Activated T-cell treated with anti-CD3 and anti-CD28 coated beads for 1 hour (primary cell): ENCODE results near the gene MSL3.

ENCODE experiments used
- DNase-seq: peaks from one replicate; pipeline ENCODE4 v3.0.0-alpha.2; 2020; ENCODE audit warnings: low read depth

Gene MSL3, protein sequence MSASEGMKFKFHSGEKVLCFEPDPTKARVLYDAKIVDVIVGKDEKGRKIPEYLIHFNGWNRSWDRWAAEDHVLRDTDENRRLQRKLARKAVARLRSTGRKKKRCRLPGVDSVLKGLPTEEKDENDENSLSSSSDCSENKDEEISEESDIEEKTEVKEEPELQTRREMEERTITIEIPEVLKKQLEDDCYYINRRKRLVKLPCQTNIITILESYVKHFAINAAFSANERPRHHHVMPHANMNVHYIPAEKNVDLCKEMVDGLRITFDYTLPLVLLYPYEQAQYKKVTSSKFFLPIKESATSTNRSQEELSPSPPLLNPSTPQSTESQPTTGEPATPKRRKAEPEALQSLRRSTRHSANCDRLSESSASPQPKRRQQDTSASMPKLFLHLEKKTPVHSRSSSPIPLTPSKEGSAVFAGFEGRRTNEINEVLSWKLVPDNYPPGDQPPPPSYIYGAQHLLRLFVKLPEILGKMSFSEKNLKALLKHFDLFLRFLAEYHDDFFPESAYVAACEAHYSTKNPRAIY

DNA sequence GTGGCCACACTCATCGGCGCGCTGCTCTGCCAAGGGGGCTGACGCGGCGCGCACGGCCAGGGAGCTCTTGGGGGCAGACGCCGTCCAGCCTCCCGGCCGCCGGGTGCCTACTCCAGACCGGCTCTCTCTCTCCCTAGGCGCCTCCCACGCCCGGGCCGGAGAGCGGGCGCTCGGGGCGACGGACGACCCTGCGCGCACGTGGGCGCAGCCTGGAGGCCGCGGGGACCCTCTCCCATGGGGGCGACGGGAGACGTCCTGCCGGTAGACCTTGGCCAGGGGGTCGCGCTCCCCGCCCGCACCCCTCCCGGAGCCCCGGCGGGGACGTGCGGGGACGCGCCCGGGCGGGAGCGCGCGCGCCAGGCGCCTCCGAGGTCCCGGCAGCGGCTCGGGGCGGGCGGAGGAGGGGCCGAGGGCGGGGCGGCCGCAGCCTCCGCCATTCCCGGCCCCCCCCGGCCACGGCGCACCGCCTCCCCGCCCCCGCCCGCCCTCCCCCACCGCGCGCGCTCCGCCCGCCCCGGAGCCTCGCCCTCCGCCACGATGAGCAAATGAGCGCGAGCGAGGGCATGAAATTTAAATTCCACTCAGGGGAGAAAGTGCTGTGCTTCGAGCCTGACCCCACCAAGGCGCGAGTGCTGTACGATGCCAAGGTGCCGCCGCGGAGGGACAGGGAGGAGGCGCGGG is at the start of gene MSL3:
Gene MSL3, plus strand, starts transcription at position 519 of the 681 bp plus-strand sequence. Its CDS starts 27 bp downstream, at position 546.
- peak; percentile 40 for DNase-seq

DNA sequence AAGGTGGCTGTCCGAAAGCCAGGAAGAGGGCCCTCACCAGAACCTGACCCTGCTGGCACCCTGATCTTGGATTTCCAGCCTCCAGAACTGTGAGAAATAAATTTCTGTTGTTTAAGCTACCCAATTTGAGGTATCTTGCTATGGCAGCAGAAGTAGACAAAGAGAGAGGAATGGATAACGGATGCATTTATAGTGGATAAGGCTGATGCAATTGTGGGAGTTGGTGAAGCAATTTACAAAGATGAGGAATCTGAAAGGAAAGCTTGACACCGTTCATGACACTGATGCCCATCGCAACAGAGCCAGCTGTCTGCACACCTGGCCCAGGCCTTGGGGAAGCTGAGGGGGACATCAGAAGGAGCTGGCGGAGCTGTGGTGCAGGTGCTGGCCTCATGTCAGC is 35.7 kb upstream of the MSL3 start:
- no peak for DNase-seq

DNA sequence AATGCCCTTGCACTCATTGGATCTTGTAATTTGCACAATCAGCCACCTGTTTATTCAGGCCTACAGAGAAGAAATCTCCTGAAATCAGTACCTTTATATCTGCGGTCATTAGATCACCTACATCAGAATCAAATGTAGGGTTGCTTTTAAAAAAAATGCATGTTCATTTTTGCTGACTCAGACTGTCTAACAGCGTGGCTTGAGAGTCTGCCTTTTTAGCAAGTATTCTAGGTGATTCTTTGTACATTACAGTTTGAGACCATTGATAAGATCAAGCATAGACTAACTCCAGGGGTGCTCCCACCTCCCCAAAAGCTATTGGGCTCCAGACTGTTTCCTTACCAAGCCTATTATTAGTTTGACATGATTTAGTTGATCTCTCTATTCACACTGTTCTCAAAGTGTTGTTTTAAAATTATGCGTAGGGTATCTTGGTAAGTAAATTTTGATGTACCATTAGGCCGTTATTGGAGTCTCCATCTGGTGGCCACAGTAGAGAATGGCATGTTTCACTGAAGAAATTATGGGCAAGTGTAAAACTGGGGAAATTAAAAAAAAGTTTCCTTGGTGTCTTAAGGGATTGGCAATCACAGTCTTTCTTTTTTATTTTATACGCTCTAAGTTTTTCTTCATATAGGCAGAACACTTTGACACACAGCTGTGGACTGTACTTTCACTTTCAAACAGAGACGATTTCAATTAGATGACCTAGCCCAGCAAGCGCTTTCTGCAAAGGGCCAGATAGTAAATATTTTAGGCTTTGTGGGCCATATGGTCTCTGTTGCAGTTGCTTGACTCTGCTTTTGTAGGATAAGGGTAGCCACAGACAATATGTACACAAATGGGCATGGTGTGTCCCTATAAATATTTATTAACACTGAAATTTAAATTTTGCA is 33.7 kb upstream of the MSL3 start:
- no peak for DNase-seq

DNA sequence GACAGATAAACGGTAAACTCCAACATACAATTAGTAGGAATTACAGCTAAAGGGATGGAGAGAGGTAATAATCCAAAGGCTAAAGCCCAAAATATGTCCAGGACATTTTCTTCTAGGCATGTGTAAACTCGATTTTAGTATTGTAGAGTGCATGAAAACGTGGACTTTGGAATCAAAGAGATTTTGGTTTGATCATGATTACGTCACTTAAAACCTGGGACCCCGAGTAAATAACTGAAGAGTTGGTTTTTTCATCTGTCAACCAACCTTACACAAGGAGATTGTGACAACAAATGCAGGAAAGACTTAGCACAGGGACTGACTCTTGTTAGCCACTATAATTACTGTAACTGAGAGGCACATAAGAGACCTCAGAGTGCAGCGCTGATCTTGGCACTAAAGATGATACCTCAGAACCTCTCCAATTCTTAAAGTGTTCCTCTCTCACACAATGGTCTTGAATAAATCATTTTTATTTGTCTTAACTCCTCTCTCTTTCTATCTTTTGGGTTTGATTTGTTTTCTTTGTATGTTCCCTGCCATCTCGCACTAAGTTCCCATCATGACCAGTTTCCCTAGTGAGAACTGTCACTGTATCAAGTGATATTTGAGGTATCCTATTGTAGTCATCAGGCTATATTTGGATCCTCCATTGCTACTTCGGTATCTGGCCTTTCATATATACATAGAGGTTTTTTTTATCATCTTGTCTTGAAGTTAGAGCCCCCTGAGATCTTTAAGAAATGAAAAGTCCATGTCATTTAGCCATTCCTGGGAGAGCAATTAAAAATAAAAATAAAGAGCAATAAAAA is 32.2 kb upstream of the MSL3 start:
- no peak for DNase-seq

DNA sequence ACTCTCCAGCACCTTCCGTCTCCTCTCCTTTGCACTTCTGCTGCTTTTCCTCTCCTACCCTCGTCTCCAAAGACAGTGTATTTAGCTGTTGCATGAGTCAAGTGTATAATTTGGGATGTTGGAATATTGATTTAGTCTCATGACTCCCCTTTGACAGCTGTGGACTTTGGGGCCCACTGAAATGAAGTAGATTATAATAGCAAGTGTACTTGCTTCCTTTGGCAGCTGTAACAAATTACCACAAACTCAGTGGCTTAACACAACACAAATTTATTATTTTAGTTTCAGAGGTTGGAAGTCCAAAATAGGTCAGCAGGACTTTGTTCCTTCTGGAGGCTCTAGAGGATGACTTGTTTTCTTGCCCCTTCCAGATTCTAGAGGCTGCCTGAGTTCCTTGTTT is 29.5 kb upstream of the MSL3 start:
- no peak for DNase-seq

DNA sequence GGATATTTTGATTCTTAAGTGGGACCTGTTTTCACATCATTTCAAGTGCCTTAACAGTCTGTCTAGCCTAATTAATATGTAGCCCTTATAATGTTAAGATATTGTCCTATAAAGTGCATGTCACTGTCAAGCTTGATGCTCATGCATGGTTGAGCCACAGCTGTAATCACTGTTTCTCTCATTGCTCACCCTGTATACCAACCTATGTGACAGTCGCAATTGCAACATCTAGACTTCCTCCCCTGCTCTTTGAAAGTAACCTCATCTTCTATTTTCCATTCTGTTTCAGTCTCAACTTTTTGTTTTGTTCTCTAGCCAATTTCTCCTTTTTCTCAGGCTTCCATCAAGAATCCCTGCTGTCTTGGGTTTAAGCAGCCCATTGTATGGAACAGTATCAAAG is 24.4 kb upstream of the MSL3 start:
- DNase-seq = no peak

DNA sequence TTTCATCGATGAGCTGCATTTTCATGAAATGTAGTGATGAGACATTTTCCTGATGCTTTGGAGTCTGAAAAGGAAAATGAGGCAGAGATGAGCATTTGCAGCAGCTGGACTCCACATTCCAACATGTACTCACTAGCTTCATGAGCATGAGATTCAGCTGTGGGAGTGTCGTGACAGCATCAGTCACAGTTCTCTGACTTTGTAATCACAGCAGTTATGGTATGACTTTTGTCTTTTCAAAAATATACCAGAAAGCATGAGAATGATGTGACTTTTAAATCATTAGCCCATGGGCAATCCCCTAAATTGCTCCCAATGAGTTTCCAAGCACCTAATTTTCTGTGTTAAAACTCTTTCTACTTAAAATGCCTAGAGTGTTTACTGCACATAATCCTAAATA is 18.3 kb upstream of the MSL3 start:
- DNase-seq = no peak

DNA sequence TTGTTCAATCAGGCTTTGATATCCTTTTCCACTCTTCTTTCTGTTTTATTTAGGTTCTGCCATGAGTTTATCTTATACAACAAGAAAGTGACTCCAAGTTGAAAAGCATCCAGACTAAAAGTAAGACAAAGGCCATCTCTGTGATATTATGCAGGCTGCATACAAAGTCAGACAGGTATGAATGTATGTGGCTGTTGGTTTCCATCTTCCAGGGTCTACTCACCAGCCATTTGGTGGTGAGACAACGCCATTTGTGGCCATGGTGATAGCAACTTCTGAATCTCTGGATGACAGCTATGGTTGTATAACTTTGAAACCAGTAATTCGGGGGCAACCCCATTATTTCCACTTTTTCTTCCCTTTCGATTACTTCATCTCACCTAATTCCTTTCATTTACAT is 17.2 kb upstream of the MSL3 start:
- DNase-seq = no peak

DNA sequence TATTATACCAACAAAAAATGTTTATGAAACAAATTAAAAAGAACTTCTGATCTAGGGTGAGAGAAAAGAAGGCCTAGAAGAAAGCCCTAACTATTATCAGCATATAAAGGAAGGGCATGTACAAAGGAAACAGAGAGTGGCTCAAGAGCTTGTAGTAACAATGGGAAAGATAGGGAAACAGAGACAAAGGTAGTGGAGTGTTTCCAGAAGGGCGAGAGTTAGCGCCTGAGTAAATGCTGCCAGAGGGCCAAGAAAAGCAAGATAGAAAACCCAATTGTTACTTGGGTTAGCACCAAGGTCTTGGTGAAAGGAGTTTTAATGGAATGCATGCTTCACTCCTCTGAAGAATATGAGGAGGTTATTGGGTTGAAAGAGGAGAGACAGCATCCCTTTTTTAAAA is 16.5 kb upstream of the MSL3 start:
- no peak for DNase-seq

DNA sequence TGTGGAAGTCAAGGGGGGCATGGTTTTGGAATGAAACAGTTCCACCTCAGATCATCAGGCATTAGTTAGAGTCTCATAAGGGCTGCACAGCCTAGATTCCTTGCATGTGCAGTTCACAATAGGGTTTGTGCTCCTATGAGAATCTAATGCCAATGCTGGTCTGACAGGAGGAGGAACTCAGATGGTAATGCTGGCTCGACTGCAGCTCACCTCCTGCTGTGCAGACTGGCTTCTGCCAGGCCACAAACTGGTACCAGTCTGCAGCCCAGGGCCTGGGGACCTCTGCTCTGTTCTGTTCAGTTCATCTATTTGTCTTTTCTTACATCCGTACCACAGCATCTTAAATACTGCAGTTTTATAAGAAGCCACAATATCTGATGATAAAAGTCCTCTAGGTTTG is 12.2 kb upstream of the MSL3 start:
- DNase-seq = no peak

DNA sequence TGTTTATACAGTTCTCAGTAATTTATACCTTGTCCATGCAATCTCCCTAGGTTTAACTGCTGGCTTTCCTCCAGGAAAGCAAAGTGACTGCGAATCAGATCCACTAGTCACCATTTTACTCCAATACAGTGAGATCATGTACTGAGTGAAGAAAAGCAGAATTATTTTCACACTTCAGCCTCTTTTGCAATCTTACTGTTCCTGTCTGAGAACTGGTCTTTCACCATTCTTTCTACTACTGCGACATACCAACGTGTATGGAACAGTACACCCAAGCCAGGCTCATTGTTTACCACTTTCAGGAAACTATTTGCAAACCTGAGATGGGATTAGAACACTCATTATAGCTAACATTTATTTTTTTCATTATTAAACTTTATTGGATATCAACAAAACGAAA is 8.0 kb upstream of the MSL3 start:
- no peak for DNase-seq

DNA sequence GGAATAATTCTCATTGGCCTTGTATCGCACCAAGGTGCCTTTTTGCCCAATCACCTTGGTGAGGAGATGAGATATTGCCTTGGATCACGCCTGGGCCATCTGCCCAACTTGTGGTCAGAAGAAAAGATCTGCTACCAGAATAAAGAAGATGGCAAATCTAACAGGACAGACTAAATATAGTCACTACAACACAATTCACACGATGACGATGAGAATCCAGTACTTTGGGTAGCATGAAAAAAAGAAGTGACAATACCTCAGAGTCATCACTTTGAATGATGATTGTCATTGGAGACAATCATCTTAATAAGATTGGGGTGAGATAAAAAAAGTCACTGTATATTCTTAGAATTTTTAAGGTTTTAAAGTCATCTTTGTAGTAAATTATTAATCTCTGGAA is 7.3 kb upstream of the MSL3 start:
- no peak for DNase-seq

DNA sequence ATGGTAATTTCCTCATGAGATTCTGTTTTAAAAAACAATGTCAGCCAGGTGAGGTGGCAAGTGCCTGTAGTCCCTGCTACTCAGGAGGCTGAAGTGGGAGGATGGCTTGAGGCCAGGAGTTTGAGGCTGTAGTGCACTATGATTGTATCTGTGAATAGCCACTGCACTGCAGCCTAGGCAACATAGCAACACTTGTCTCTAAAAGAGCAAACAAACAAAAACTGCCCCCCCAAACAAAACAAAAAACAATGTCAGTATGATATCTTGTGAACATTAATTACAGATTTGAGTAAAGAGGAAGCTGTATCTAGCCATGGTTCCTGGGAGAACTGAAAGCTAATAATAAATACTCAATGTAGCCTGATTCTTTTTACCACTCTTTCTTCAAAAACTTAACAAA is 6.8 kb upstream of the MSL3 start:
- no peak for DNase-seq

DNA sequence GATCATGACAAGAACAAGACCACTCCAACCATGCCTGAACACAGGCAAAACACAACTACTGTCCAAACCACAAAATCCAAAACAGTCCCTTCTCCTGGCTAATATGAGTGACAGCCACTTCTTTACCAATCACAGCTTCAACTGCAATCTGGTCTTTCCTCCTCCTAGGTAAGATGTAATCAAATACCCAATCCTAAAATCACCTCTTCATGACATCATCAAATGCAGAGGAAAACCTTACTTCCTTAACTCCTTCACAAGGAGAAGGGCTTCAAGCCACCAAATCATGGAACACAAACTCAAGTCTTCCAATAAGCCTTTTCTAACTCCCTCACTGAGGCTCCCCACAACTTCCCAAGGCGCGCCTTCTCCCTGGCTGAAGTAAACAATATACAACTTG is 4.4 kb upstream of the MSL3 start:
- no peak for DNase-seq

DNA sequence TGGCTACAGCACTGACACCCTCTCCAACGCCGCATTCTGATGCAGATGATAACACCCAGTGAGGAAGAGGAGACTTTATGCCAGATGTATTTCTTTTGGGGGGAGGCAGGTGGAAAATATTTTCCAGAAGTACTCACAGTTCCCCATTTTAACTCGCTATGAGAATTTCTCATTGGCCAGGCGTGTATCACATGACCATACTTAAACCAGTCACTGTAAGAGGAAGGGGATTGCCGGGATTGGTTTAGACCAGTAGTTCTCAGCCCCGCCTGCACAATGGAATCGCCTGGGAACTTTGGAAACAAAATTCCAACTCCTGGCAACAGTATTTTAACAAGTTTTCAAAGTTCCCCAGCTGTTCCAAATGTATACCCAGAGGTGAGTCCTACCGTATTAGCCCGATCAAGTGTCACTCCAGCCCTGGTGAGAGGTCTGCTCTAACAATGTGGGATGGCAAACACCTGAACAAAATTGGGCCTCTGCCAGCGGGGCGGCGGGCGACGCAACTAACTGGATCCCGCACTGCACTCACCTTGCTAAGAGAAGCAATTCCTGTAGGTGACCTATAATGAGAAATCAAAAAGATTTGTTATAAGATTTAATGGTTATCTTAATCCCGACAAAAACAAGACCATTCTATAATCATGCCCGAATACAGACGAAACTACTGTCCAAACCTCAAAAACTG is 2.9 kb upstream of the MSL3 start:
- DNase-seq = no peak

DNA sequence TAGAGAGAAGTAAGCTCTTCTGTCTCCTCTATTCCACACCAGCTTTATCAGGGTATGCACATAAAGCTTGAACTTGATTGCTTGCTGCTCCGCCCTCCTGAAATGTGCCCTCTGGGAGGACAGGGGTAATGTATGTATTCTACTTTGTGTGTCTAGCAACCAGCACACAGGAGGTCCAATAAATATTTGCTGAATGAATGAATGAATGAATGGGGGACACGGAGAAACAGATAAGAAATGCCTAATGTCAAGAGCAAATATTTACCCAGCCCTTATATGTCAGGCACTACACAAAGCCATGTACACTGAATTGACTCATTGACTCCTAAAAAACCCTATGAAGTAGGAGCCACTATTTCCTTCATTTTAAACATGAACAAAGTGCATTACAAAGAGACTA is 2.3 kb upstream of the MSL3 start:
- no peak for DNase-seq

DNA sequence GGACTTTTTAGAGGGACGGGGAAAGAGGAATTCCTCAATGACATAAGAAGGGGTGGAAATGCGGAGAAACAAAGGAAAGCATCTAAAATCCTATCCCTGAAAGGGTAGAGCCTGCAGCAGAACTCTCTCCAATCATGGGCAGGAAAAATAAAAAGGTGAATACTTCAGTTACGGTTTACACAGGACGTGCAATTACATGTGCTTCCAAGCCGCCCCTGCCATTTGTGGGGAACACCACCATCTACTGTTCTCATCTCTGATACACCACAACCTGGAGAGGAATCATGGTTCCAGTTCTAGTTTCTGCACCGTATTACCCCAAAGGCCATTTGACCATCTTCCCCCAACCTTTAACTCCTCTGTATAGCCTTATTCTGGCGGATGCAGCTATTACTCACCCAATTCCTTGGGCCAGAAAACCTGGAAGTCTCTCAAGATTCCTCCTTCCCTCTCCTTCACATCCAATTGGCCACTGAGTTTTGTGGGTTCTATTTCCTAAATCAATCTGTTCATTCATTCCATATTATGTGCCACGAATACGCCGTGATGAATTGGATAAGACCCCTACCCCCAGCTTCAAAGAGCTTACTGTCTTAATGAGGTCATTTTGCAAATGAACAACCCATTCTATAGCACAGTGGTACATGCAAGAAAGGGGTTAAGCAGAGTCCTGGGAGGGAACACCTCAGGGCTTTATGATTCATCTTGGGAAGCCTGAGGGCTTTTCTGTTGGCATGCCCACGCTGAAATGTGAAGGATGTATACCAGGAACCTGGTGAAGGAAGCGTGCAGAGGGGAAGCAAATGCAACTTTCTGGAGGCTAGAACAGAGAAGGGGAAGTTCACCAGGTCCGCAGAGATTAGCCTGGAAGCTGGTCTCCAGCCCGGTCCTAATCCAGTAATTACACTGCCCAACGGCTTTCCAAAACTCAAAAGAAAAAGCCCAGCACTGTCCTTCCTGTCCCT is 1.4 kb upstream of the MSL3 start:
- no peak for DNase-seq

DNA sequence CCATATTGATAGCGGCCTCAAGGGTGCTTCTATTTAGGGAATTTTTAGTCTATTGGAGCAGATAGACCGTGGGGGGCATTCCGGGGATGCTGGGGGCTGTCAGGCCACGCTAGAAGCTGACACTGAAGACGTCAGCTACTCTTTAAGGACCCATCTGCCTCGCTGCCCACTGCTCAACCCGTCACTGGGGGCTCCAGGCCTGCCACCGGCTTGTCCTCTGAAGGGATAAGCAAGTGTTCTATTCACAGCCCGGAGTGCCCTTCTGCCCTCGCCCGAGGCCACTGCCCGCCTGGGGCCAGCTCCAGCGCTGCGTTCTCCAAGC is 679 bp upstream of the MSL3 start:
- no peak for DNase-seq

DNA sequence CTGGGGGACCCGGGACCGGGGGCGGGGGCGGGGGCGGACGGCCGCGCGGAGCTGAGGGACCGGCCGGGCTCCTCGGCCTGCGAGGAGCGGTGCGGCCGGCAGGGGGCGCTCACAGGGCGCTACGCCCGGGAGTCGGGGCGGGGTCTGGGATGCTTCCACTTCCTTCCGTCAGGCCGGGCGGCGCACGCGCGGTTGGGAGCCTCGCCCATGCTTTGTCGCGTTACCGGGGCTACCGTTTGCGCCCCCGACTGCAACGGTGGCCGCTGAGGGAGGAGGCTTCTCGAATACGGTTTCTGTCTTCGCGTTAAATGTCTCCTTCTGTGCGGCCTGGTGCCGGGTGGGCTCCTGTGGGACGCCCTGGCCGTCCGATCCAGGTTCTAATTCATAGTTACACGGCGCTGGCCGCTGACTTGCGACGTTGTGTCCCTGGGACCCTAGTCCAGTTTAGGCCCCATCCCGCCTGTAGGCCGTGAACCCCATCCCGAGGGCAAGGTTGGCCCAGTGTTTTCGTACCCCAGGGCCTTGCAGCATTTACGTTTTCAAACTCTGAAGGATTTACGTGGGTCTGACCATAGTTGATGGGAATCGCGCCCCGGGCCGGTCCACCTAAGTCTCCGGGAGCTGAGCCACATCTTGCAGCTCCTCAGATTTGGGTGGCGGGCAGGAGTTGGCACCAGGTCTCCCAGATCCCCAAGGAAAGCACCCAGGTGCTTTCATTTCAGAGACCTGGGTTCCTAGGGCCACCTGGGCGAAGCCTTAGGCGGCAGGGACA is 549 bp downstream of the MSL3 start:
- peak; percentile 85 for DNase-seq

DNA sequence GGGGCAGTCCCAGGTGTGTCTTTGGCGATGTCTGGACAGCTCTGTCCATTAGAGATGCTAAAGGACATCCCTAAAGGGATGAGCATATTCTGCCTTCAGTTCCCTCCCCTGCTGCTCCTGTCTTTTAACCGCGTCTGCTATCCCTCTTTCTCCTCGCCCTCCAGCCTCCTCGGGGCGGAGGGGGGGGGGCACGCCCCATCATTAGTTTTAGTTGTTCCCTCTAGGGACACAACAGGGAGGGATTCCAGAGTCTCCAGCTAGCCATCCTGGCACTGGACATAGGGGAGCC is 1.1 kb downstream of the MSL3 start:
- no peak for DNase-seq
